PFSK-1 (cell line): ENCODE data around the gene PRKN.

Source experiments
- REST ChIP-seq, 2 experiments: IDR thresholded peaks; 2 replicates each; pipeline versions ENCODE4 v1.6.1 to v1.8.0; 2011 to 2012; ENCODE audit warnings: low read depth in 2 of 2, low read length in 2 of 2, control low read depth in 1 of 2, inconsistent platforms in 1 of 2, mild to moderate bottlenecking in 1 of 2, moderate library complexity in 1 of 2; ENCODE audit not compliant: insufficient read depth in 1 of 2
- SIN3A ChIP-seq: IDR thresholded peaks from 2 replicates; pipeline ENCODE4 v1.6.1; 2012; ENCODE audit warnings: mild to moderate bottlenecking, low read length, moderate library complexity, borderline replicate concordance; ENCODE audit not compliant: insufficient read depth

DNA sequence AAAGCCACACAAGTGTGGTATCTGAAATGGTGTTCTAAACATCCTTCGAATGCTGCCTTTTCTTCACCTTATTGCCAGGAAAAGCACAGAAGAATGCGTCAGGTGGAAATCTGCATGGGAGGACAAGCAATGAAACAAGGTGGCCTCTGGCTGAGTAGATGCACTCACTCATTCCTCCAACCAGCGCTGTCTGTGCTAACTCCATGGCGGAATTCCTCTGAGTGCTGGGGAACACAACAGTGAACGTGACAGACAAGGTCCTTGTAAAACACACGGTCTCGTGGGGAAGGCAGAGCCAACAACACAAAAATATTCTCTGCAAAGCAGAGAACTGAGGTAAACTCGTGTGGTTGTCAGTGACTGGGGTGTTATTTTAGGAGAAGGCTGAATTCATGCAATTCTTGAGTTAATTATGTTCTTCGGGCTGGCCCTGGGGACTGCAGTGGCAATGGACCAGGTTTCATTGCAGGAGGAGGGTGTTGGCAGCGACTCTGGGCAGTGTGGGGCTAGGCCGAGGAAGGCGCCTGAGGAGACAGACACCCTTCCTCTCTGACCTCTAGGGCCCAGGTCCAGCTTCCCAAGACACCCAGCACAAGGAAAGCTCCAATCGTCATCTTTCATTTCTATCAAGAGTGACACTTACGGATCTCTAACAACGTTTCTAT lies 339.7 kb downstream of the PRKN start:
- TF ChIP-seq SIN3A = no peak
- TF ChIP-seq REST (IDR thresholded peaks at IDR 0.05; ENCODE audit: insufficient read depth in 1 of 2, low read depth in 2 of 2, low read length in 2 of 2) = no peak
